HepG2 (cell line): ENCODE data around the gene GTF3C5. TPM values are rescaled to one million over a fixed set of nuclear protein-coding genes. Genes with fewer than 3 reads are reported as not detected.

Source experiments
- ATAC-seq: fragments of 200-7000 bp; cut with Tn5 transposase; 3 replicates; pipeline ENCODE4 v1.9.1; 2020; ENCODE audit warnings: mild to moderate bottlenecking, moderate library complexity
- BruUV-seq: library from RNA; stranded (reverse); fragments of 400-500 nt; replicated peaks from 2 replicates; lab custom pipeline; 2021; lab: Mats Ljungman, UMichigan
- CTCF ChIA-PET: fragments of 300-600 bp; formaldehyde crosslinking; extraction: SDS; loops from one replicate; lab custom pipeline; 2021; ENCODE audit warnings: low total read pairs, inconsistent platforms, low intra/inter-chr PET ratio; lab: Yijun Ruan, JAX
- POLR2A ChIA-PET: fragments of 350-600 bp; sonication (Branson Sonifier 250); formaldehyde crosslinking; loops from one replicate; lab custom pipeline; 2020; ENCODE audit warnings: antibody characterized with exemption, inconsistent platforms; lab: Yijun Ruan, JAX
- DNase-seq: peaks from one replicate; pipeline ENCODE4 v3.0.0-alpha.2; 2015; ENCODE audit warnings: low spot score
- FAIRE-seq: peaks from 3 replicates; lab custom pipeline; 2011; peaks lifted over from hg19 to GRCh38; lab: Jason Lieb, UNC
- H2AFZ ChIP-seq: one replicate; pipeline ENCODE4 v1.6.1; 2011; ENCODE audit warnings: low read length, inconsistent platforms
- H3K27ac ChIP-seq: fragments of 300-600 bp; 3 replicates; pipeline ENCODE4 v1.8.0; 2011; ENCODE audit warnings: mixed run types, mild to moderate bottlenecking, mixed read lengths, low read length, inconsistent platforms; ENCODE audit not compliant: insufficient read depth; ENCODE audit errors: extremely low read length
- H3K27me3 ChIP-seq, 2 experiments: fragments of 200-600 bp in 1 of 2; 2 replicates in 1 of 2; 3 replicates in 1 of 2; pipeline versions ENCODE4 v1.6.0 to v1.8.0; 2011; ENCODE audit warnings: low read length in 2 of 2, mild to moderate bottlenecking in 2 of 2, moderate library complexity in 2 of 2, inconsistent platforms in 1 of 2; ENCODE audit not compliant: insufficient read depth in 2 of 2, control insufficient read depth in 1 of 2
- H3K36me3 ChIP-seq, 2 experiments: fragments of 200-600 bp in 1 of 2; replicated peaks in 1 of 2; 2 replicates in 1 of 2; 3 replicates in 1 of 2; pipeline versions ENCODE4 v1.5.1 to v1.8.0; 2011; ENCODE audit warnings: low read length in 2 of 2, inconsistent platforms in 1 of 2; ENCODE audit not compliant: insufficient read depth in 2 of 2, control insufficient read depth in 1 of 2
- H3K4me1 ChIP-seq: 2 replicates; pipeline ENCODE4 v1.5.1; 2012; ENCODE audit warnings: low read length, inconsistent platforms; ENCODE audit not compliant: insufficient read depth
- H3K4me2 ChIP-seq: 2 replicates; pipeline ENCODE4 v1.6.0; 2011; ENCODE audit warnings: low read depth, low read length, inconsistent platforms
- H3K4me3 ChIP-seq, 3 experiments: fragments of 200-600 bp in 1 of 3; sonication (generic), shearing (Covaris generic) in 1 of 3; replicated peaks in 1 of 3; 2 replicates each; pipeline ENCODE4 v1.5.1; 2011 to 2016; ENCODE audit warnings: low read length in 3 of 3, inconsistent platforms in 2 of 3, low read depth in 2 of 3, mild to moderate bottlenecking in 2 of 3, control low read depth in 1 of 3, mixed read lengths in 1 of 3; ENCODE audit not compliant: insufficient read depth in 1 of 3
- H3K79me2 ChIP-seq: one replicate; pipeline ENCODE4 v1.6.1; 2011; ENCODE audit warnings: low read length, inconsistent platforms; ENCODE audit not compliant: insufficient read depth
- H3K9ac ChIP-seq: 2 replicates; pipeline ENCODE4 v1.6.0; 2011; ENCODE audit warnings: mild to moderate bottlenecking, low read depth, low read length, inconsistent platforms; ENCODE audit not compliant: insufficient read depth
- H3K9me3 ChIP-seq: 2 replicates; pipeline ENCODE4 v1.5.1; 2012; ENCODE audit warnings: mild to moderate bottlenecking, low read length
- H4K20me1 ChIP-seq: 2 replicates; pipeline ENCODE4 v1.6.0; 2011; ENCODE audit warnings: inconsistent platforms, mild to moderate bottlenecking, low read length, moderate library complexity; ENCODE audit not compliant: insufficient read depth
- DNMT1 ChIP-seq: sonication (generic); formaldehyde crosslinking; IDR thresholded peaks from 2 replicates; pipeline ENCODE4 v1.5.1; 2020; ENCODE audit warnings: mild to moderate bottlenecking, missing genetic modification reagents
- NFATC3 ChIP-seq: sonication (generic); formaldehyde crosslinking; IDR thresholded peaks from 2 replicates; pipeline ENCODE4 v1.5.1; 2020; ENCODE audit warnings: mild to moderate bottlenecking, missing genetic modification reagents
- SMYD3 ChIP-seq: sonication (generic); formaldehyde crosslinking; IDR thresholded peaks from 2 replicates; pipeline ENCODE4 v1.8.1; 2023; ENCODE audit warnings: mild to moderate bottlenecking, missing genetic modification reagents
- U2AF1 ChIP-seq: fragments of 200-400 bp; formaldehyde crosslinking; optimal IDR thresholded peaks from 2 replicates; pipeline ENCODE3; 2017; ENCODE audit warnings: mild to moderate bottlenecking, low read depth, low read length
- ZBED4 ChIP-seq: sonication (generic); formaldehyde crosslinking; IDR thresholded peaks from 2 replicates; pipeline ENCODE4 v1.4.0; 2020; ENCODE audit warnings: missing genetic modification reagents, borderline replicate concordance
- ZBTB20 ChIP-seq: sonication (generic); formaldehyde crosslinking; IDR thresholded peaks from 2 replicates; pipeline ENCODE4 v1.8.1; 2023; ENCODE audit warnings: missing genetic modification reagents, low read depth, mild to moderate bottlenecking, borderline replicate concordance
- WGBS: methylation state at CpG from one replicate; pipeline ENCODE4 v1.1.6; 2017; ENCODE audit warnings: low lambda C conversion rate; 5-methylcytosine and 5-hydroxymethylcytosine counted together
- in situ Hi-C: cut with HindIII; loops from 2 replicates; pipeline ENCODE4 v1.10.0; 2017; ENCODE audit warnings: low pct_unique_long_range_greater_than_20kb; ENCODE audit not compliant: extremely low pct_ligation_motif_present
- intact Hi-C: fragments of 100-400 bp; cut with micrococcal nuclease; formaldehyde crosslinking; loops from one replicate; pipeline ENCODE4 v1.10.0; 2022; ENCODE audit not compliant: unreplicated experiment
- polyA plus RNA-seq, 8 experiments: library from polyadenylated mRNA; depleted of rRNA in 3 of 8; stranded (reverse) in 7 of 8; unstranded in 1 of 8; fragments of >200 nt; fragmentation: Illumina TruSeq in 4 of 8; extraction: Trizol in 4 of 8; gene quantifications; 2 replicates each; pipeline versions ENCODE4 v1.2.1 to v1.2.3, GENCODE V29; 2011 to 2016; ENCODE audit warnings: low read depth in 4 of 8, missing spikeins in 1 of 8, mixed read lengths in 1 of 8; ENCODE audit not compliant: insufficient read depth in 1 of 8
- total RNA-seq, 5 experiments: library from RNA; depleted of rRNA; stranded (reverse); fragments of >200 nt; fragmentation: Illumina TruSeq; extraction: Trizol; gene quantifications; 2 replicates each; pipeline ENCODE4 v1.2.3, GENCODE V29; 2016; ENCODE audit warnings: low read depth in 1 of 5

GTF3C5 gene
- total and polyA plus RNA-seq, 2 of the 13 experiments (the other 11 are each of a cell fraction or from before 2014, with no cell fraction given), result 66.9 to 92.6 TPM

- TF ChIP-seq NFATC3 (CRISPR knock-in tag) (no peak), SMYD3 (CRISPR knock-in tag) (no peak), ZBTB20 (CRISPR knock-in tag) (no peak), ZBED4 (CRISPR knock-in tag) (no peak)
Measured at GRCh38 chr9:133046196-133046899, 15.6 kb downstream of the GTF3C5 start (continued).

GRCh38 chr9:133046900-133047295 lies 16.1 kb downstream of the GTF3C5 start:
- 100% methylated on average over 5 of the region's 7 CpGs for WGBS
- Histone ChIP-seq H3K36me3 (peaks cover 40 to 81% of the 10 kb centered on the region in 2 experiments), H4K20me1 (no peaks in the 10 kb centered on the region), H2AFZ (no peak overlapping the region), H3K79me2 (no peaks in the 10 kb centered on the region), H3K4me1 (no peaks in the 10 kb centered on the region), H3K27me3 (no peaks in the 10 kb centered on the region), H3K4me3 (no peak overlapping the region), H3K4me2 (no peak overlapping the region)
- CTCF ChIA-PET, result no interaction called here
- intact Hi-C loops, result no loop called here
- no TSS peak for BruUV-seq
- in situ Hi-C loops, result loop anchor here (10.0 kb wide), 1 partner anchor 98 kb away; no protein-coding TSS in a partner anchor
- no peak for FAIRE-seq
- TF ChIP-seq U2AF1 (no peak), DNMT1 (CRISPR knock-in tag) (no peak)
- TF ChIP-seq, all 625 proteins: peak for 0
- H3K9me3 ChIP-seq, result no peaks in the 10 kb centered on the region
- POLR2A ChIA-PET, result no interaction called here
- no peak overlapping the region for H3K9ac ChIP-seq
- H3K27ac ChIP-seq, result no peak overlapping the region
- DNase-seq (no peak), ATAC-seq (no peak)
